Activated naive CD8-positive, alpha-beta T cell (primary cell): ENCODE results near the gene RNF150.

Experiments used
- H3K27ac Mint-ChIP-seq: one replicate; pipeline ENCODE4 v1.8.0; 2021; ENCODE audit warnings: mixed read lengths
- H3K27me3 Mint-ChIP-seq: one replicate; pipeline ENCODE4 v1.8.0; 2021; ENCODE audit warnings: mixed read lengths
- H3K36me3 Mint-ChIP-seq: one replicate; pipeline ENCODE4 v1.8.0; 2021; ENCODE audit warnings: mixed read lengths
- H3K4me1 Mint-ChIP-seq: one replicate; pipeline ENCODE4 v1.8.0; 2021; ENCODE audit warnings: low read depth, mixed read lengths
- H3K4me3 Mint-ChIP-seq: one replicate; pipeline ENCODE4 v1.8.0; 2021; ENCODE audit warnings: mild to moderate bottlenecking, mixed read lengths
- H3K9me3 Mint-ChIP-seq: one replicate; pipeline ENCODE4 v1.8.0; 2021; ENCODE audit warnings: low read depth, mixed read lengths

Gene RNF150

GRCh38 chr4:140930011-140930410 lies 203.3 kb downstream of the RNF150 start:
- Mint-ChIP-seq H3K4me1 (no peaks in the 10 kb centered on the region), H3K27me3 (peaks cover 4% of the 10 kb centered on the region), H3K9me3 (no peaks in the 10 kb centered on the region), H3K4me3 (no peak overlapping the region), H3K36me3 (no peaks in the 10 kb centered on the region), H3K27ac (no peak overlapping the region)

DNA sequence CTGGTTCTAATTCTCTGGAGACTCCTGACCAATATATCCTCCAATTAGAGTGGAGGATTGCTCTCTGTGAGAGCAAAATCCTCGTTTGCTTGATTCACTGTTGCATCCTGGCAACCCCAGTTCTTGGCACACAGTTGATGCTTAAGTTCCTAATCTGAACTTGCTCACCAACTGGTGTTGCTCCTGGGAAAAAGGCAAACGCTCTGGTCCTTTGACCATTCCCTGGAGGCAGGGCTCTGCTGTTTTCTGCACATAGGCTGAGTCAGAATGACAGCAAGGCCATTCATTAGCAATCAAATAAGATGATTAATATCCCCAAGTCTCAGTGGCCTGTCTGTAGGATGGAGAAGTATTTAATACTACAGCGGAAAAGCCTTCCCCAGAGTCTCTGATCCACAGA lies 204.4 kb downstream of the RNF150 start:
- Mint-ChIP-seq H3K4me1 (no peaks in the 10 kb centered on the region), H3K27me3 (peaks cover 4% of the 10 kb centered on the region), H3K4me3 (no peak overlapping the region), H3K9me3 (no peaks in the 10 kb centered on the region), H3K36me3 (no peaks in the 10 kb centered on the region), H3K27ac (no peak overlapping the region)

DNA sequence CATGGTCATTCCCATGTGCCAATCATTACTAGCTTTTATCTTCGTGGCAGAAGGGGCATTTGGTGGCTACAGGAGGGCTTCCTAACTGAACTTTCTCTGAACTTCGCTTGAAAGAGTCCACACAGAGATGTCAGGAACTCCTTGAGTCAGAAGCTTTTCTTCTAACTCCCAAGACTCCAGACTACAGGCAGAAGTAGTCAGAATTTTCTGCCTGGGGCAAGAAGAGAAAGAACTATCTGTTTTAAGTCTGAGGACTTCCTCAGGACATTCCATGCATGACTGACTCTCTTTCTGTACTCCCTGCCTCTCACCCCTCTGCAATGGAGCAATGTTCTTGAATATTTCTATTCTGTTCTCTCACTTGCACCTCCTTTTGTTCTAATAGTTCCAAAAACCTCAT lies 206.6 kb downstream of the RNF150 start:
- Mint-ChIP-seq H3K27ac (no peak overlapping the region), H3K4me1 (no peaks in the 10 kb centered on the region), H3K36me3 (no peaks in the 10 kb centered on the region), H3K9me3 (no peaks in the 10 kb centered on the region), H3K4me3 (no peak overlapping the region), H3K27me3 (peaks cover 2% of the 10 kb centered on the region)

GRCh38 chr4:140925417-140925816 lies 207.9 kb downstream of the RNF150 start:
- H3K9me3 Mint-ChIP-seq: no peaks in the 10 kb centered on the region
- no peak overlapping the region for H3K4me3 Mint-ChIP-seq
- peaks cover under 1% of the 10 kb centered on the region for H3K27me3 Mint-ChIP-seq
- H3K36me3 Mint-ChIP-seq: no peaks in the 10 kb centered on the region
- no peaks in the 10 kb centered on the region for H3K4me1 Mint-ChIP-seq
- no peak overlapping the region for H3K27ac Mint-ChIP-seq

DNA sequence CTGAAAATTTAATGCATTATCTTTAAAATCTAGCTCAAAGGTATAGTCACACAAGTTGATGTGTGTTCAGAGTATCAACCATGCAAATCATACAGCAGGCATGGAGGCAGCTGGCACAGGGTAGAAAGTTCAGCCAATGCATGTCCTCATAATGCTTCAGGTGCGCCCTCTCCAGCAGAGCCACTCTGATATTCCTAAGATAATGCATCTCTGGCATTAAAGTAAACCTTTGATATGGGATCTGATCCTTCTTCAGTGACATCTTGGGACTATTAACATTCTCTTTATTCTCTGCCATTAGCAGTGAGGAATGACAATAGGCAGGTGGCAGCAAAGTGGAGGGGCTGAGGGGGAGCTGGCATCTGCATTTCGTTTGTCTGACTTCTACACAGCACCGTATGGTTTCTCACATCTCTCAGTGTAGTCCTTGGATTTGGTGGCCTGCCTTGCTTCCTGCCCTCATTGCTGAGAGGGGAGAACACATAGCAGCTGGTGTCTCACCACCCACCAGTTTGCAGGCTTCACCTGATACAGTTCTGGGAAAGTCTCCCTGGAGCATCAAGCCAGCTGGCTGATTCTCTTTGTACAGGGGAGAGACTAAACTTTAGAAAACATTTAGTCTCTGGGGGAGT lies 208.4 kb downstream of the RNF150 start:
- H3K36me3 Mint-ChIP-seq: no peaks in the 10 kb centered on the region
- H3K9me3 Mint-ChIP-seq: no peaks in the 10 kb centered on the region
- H3K27ac Mint-ChIP-seq: no peak overlapping the region
- no peak overlapping the region for H3K4me3 Mint-ChIP-seq
- H3K4me1 Mint-ChIP-seq: no peaks in the 10 kb centered on the region
- no peaks in the 10 kb centered on the region for H3K27me3 Mint-ChIP-seq

- Mint-ChIP-seq H3K4me1 (no peaks in the 10 kb centered on the region), H3K27me3 (no peaks in the 10 kb centered on the region), H3K4me3 (no peak overlapping the region), H3K36me3 (no peaks in the 10 kb centered on the region), H3K9me3 (no peaks in the 10 kb centered on the region), H3K27ac (no peak overlapping the region)
These were observed 226.0 kb downstream of the RNF150 start for GRCh38 chr4:140906993-140907962.

- H3K27ac Mint-ChIP-seq: no peak overlapping the region
- H3K36me3 Mint-ChIP-seq: no peaks in the 10 kb centered on the region
- H3K4me1 Mint-ChIP-seq: no peaks in the 10 kb centered on the region
- H3K27me3 Mint-ChIP-seq: no peaks in the 10 kb centered on the region
- H3K9me3 Mint-ChIP-seq: no peaks in the 10 kb centered on the region
- no peak overlapping the region for H3K4me3 Mint-ChIP-seq
These were observed 228.4 kb downstream of the RNF150 start for GRCh38 chr4:140904904-140905303.

DNA sequence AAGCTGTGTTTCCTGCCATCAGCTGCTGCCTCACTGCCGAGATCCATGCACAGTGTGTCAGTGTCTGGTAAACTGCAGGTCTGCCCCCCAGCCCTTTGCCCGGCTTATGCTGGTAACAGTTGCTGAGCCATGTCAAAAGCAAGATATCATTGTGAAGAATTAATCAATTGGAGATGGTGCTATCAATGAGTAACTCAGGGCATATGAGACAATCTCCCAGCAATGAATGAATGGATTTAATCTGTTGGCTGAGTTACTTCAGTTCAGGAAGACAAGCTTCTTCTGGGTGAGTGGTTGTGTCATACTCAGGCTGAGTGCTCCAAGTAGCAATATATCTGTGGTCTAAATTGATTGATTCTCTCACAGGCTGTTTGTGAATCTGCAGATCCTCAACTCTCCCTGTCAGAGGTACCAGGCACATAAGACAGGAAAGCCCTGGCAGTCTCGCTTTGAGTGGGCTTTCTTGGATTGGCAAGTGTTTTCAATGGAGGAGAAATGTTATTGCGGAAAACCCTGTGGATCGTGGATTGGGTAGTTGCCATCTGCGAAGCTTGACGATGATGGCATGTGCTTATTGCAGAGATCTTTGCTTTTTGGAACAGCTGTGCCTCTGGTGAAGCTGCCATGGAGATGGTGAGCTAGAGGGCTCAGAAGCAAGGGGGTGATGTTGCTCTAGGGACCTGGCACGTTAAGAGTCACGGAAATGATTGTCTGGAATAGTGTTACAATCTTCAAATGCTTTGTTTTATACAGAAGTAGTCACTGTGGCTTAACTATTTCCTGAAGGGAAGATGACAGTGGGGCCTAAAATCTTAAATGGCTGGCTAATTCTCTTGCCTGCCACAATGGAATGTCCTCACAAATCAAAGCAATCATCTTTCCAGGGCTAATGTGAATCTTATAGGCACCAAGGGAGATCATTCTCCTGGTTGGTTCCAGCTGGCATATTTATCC lies 229.5 kb downstream of the RNF150 start:
- H3K4me3 Mint-ChIP-seq: no peak overlapping the region
- no peaks in the 10 kb centered on the region for H3K36me3 Mint-ChIP-seq
- no peak overlapping the region for H3K27ac Mint-ChIP-seq
- no peaks in the 10 kb centered on the region for H3K4me1 Mint-ChIP-seq
- no peaks in the 10 kb centered on the region for H3K9me3 Mint-ChIP-seq
- H3K27me3 Mint-ChIP-seq: no peaks in the 10 kb centered on the region

DNA sequence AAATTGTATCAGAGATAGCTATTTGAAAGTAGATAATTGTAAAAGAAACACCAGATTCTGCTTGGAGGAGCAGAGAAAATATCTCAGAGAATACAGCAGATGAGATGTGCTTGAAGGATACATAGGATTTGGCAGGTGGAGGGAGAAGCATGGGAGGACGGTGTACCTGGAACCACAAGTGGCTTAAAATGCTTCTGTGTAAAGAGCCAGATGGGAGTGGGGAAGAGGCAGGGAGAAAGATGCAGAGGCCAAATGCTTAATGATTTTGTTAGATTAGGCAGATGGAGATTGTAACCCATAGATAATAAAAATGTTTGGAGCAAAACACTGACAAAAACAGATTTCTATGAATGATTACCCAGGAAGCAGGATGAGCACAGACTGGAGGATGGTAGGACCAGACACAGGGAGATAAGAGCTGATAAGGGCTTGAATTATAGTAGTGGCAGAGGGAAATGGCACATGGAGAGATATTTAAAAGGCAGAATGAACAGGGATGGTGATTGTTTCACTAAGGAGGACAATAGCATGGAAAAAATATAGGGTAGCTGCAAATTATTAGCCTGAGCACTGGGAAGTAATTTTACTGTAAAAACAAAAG lies 231.4 kb downstream of the RNF150 start:
- Mint-ChIP-seq H3K4me1 (no peaks in the 10 kb centered on the region), H3K36me3 (no peaks in the 10 kb centered on the region), H3K9me3 (no peaks in the 10 kb centered on the region), H3K27me3 (no peaks in the 10 kb centered on the region), H3K27ac (no peak overlapping the region), H3K4me3 (no peak overlapping the region)

DNA sequence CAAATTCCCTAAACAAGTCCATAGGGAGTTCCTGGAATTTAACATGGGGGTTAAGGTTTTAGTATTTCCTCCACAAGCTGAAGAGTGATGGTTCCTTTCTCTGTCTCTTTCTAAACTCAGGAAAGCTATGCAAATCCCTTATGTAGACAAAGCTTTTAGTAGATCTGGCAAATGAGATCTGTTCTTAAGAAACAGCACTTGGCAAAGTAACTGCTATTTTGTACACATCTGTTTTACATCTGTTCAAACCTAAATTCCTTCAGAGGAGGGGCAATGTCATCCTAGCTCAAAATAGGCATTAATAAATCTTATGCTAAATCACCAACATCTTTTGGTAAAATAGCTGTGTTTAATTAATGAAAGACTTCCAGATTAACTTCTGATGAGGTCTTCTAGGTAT lies 239.3 kb downstream of the RNF150 start:
- Mint-ChIP-seq H3K27me3 (peaks cover 6% of the 10 kb centered on the region), H3K4me3 (no peak overlapping the region), H3K9me3 (no peaks in the 10 kb centered on the region), H3K27ac (no peak overlapping the region), H3K36me3 (no peaks in the 10 kb centered on the region), H3K4me1 (no peaks in the 10 kb centered on the region)

DNA sequence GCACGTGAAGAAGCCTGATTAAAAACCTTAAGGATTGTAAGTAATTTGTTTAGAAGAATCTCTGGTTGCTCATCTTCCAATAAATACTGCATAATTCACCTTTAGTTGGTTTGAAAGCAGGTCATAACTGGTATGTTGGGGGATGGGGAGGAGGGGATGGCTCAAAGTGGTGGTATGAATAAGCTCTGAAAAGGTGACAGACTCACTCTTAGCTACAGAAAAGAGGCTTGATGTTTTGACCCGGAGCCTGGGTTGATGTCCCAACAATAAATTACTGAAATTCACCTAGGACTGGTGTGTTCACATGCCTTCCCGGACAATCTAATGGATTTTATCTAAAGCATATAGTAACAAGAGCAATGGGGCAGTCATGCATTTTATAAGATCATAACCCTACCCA lies 245.2 kb downstream of the RNF150 start:
- Mint-ChIP-seq H3K36me3 (no peaks in the 10 kb centered on the region), H3K27me3 (peaks cover 7% of the 10 kb centered on the region), H3K27ac (no peak overlapping the region), H3K9me3 (peaks cover 10% of the 10 kb centered on the region), H3K4me3 (no peak overlapping the region), H3K4me1 (no peaks in the 10 kb centered on the region)

DNA sequence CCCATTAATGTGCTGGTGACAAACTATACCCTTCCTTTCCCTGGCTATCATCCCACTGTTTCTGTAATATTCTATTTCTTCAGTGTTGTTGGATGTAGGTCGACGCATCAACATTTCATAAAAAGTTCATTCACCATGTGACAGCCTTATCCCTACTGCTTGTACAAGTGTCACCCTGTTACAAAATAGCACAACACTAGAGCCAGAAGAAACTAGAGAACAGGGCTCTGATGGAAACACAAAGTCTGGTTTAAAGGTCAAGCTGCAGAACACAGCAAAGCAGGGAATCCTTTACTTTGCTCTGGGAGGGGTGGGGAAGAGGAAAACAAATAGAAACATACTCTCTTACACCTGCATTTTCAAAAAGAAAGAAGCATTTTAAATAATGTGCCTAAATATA lies 245.8 kb downstream of the RNF150 start:
- no peaks in the 10 kb centered on the region for H3K36me3 Mint-ChIP-seq
- H3K27ac Mint-ChIP-seq: no peak overlapping the region
- H3K4me3 Mint-ChIP-seq: no peak overlapping the region
- no peaks in the 10 kb centered on the region for H3K4me1 Mint-ChIP-seq
- H3K9me3 Mint-ChIP-seq: peaks cover 13% of the 10 kb centered on the region
- H3K27me3 Mint-ChIP-seq: peaks cover 7% of the 10 kb centered on the region

DNA sequence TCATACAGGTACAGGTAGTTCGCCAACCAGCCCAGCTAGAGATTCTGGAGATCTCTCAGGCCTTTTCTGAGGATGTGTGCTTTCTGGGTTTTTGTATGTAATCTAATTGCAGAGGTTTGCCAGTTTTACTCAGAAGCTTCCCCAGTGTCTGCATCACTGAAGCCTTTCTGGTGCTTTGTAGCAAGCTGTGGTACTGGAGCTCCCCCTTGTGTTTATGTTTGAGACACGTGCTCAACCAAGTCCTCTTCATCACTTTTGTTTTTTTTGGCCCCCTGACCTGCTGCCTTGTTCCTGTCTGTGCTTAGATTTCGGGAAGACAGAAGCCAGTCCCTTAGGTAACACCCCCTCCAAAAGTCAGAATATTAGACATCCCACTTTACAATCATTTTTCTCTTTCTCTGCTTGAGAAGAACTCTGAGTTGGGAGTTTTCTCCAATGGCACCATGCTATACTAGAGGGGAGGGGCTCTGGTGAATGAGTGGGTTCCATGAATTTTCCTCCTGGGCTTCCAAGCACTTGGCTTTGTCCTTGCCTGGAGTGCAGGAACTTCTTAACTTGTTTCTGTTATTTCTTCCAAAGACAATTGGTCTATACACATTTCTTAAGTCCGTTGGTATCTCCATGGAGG lies 248.7 kb downstream of the RNF150 start:
- Mint-ChIP-seq H3K27ac (no peak overlapping the region), H3K4me3 (no peak overlapping the region), H3K36me3 (no peaks in the 10 kb centered on the region), H3K4me1 (no peaks in the 10 kb centered on the region), H3K27me3 (peaks cover 7% of the 10 kb centered on the region), H3K9me3 (peaks cover 13% of the 10 kb centered on the region)

- no peaks in the 10 kb centered on the region for H3K4me1 Mint-ChIP-seq
- H3K27ac Mint-ChIP-seq: no peak overlapping the region
- H3K36me3 Mint-ChIP-seq: no peaks in the 10 kb centered on the region
- no peak overlapping the region for H3K4me3 Mint-ChIP-seq
- H3K27me3 Mint-ChIP-seq: no peaks in the 10 kb centered on the region
- H3K9me3 Mint-ChIP-seq: peaks cover 3% of the 10 kb centered on the region
These were observed 255.5 kb downstream of the RNF150 start for GRCh38 chr4:140877781-140878180.
